ENCODE data around the gene RPS21.

DNA sequence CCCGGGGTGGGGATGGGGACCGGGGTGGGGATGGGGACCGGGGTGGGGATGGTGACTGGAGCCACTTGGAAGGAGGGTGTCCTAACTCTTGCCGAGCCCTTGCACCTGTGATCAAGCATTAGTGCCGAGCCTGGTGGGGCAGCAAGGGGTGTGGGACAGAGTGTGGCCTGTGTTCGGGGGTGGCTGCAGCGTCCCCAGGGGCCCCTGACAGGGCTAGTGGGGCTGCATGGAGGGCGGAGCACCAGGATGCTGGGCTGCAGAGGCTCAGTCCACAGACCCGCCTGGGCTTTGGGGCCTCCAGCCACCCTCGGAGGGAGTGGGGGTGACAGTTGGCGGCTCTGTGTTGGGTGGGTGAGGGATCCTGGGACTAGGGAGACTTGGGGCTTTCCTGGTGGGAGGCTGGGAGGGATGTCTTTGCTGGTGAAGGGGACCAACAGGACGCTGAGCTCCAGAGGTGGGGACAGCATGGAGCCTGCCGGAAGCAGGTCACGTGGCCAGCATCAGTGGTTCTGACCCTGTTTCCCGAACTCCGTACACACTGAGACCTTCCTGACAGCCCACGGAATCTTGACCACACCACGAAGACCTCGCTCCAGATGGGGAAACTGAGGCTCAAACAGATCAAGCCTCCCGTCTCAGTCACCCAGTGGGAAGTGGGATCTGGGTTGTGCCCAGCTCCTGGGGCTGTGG is 35.9 kb downstream of the RPS21 start:
- TF ChIP-seq, protein P1, sequence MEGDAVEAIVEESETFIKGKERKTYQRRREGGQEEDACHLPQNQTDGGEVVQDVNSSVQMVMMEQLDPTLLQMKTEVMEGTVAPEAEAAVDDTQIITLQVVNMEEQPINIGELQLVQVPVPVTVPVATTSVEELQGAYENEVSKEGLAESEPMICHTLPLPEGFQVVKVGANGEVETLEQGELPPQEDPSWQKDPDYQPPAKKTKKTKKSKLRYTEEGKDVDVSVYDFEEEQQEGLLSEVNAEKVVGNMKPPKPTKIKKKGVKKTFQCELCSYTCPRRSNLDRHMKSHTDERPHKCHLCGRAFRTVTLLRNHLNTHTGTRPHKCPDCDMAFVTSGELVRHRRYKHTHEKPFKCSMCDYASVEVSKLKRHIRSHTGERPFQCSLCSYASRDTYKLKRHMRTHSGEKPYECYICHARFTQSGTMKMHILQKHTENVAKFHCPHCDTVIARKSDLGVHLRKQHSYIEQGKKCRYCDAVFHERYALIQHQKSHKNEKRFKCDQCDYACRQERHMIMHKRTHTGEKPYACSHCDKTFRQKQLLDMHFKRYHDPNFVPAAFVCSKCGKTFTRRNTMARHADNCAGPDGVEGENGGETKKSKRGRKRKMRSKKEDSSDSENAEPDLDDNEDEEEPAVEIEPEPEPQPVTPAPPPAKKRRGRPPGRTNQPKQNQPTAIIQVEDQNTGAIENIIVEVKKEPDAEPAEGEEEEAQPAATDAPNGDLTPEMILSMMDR (IDR thresholded peaks at IDR 0.05), result no peak
- no peak for TF ChIP-seq POLR2AphosphoS5 (IDR thresholded peaks at IDR 0.05)

Measured in transverse colon (tissue), 4 donors.